ENCODE results near the gene LINGO1.

The LINGO1 gene

DNA sequence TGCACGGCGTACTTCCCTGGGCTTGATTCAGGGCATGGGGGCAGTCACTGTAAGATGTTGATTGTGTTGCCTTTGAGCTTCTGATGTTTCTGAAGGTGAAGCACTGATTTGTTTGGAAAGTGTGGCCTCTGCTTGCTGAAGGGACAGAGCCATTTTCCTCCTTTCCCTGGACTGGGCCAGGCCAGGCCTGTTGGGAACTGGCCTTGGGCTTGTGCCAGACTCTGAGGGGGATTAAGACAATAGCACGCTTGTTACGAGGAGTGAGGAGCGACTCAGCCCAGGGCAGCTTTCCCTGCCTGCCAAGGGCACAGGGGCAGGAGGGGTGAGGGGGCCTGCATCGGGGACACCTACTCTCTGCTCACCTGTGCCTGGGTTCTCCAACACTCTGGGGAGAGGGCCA lies 42.9 kb downstream of the LINGO1 start:
- no peak for DNase-seq

DNA sequence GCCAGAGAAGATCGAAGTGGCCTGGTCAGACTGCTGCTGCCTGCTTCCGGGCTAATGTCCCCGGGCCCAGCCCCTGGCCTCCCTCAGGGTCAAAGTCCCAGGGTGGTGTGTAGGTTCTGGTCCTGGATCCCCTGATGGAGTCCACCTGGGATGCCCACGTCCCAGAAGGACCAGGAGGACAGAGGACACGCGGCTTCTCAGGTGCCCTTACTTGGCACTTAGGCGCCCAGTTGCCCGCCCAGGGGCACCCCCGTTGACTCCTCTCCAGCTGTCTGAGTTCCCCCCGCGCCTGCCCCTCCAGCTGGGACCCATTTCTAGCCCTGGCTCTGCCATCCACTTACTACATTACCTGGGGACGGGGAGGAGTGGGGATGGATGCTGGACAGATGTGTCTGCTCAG lies 44.6 kb downstream of the LINGO1 start:
- no peak for DNase-seq

DNA sequence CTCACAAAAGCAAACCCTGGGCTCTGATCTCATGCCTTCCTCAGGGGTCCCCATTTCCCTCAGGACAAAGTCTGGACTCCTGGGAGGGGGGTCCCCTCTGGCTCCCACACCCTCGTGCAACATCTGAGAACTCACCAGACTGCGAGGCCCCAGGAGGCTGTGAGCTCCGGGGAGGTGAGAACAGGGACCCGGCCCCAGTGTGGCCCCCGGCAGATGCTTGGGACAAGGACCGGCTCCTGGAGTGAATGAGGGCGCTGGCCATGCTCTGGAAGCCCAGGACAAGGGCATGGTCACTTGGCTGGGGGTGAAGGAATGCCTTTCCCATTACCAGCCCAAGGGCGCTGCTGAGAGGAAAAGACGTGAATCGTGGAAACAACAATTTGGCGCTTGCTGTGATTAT lies 48.0 kb downstream of the LINGO1 start:
- DNase-seq = no peak

DNA sequence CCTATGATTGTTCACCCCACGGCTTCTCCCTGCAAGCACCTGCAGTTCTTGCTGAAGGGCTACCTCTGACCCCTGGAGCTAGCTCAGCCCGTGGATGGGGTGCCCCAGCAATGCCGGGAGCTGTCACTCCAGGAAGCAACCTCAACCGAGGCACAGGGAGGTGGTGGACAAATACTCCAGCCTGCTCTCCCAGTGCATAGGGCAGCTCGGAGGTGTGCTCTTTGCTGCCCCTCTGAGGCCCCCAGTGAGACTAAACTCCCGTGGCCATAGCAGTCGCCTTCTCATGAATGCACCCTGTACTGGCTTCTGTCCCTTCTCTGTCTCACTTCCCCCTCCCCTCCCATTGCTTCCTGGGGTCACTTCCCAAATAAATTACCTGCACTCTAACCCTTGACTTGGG lies 48.5 kb downstream of the LINGO1 start:
- no peak for DNase-seq

DNA sequence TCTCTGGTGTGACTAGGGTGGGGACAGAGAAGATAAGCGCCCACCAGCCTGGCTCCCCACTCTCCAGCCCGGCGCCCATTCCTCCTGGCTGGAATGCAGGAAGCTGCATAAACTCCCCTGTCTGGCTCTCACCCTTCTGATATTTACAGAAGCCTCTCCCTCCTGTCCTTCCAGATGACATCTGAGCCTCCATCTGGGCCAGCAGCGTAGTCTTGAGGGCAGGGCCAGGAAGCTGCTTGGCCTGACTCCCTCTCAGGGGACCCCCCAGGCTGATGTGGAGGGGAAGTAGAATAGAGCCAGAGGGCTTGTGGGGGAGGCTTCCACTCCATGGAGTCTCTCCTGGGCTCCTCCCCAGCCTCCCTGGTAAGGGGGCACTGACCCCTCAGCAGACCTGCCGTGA lies 49.9 kb downstream of the LINGO1 start:
- no peak for DNase-seq

DNA sequence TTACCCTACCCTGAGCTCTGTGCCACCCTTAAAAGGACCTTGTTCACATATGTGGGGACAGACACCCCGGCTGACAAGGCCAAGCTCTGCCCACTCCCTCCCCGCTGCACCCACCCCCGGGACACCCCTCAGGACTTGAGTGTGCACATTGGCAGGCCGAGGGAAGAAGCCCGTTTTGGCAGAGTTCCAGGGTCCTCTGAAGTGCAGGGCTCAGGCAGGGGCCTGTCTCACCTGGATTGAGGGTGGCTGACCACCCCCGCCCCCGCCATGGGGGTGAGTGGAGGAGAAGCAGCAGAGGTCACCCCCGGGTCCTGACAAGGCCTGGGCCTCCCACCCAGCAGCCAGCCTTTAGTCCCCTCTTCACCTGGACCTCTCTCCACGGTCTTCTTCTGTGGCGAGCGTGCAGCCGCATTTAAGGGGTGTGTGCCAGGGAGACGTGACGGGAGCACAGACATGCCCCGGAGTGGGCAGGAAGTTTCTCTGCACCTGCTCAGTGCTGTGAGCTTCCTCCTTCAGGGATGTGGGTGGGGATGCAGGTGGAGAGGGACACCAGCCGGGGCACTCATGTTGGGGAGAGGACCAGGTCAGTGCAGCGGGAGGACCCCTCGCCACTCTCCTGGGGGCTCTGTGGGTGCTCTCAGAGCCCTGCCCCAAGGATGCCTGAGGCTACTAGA lies 50.7 kb downstream of the LINGO1 start:
- DNase-seq = no peak

DNA sequence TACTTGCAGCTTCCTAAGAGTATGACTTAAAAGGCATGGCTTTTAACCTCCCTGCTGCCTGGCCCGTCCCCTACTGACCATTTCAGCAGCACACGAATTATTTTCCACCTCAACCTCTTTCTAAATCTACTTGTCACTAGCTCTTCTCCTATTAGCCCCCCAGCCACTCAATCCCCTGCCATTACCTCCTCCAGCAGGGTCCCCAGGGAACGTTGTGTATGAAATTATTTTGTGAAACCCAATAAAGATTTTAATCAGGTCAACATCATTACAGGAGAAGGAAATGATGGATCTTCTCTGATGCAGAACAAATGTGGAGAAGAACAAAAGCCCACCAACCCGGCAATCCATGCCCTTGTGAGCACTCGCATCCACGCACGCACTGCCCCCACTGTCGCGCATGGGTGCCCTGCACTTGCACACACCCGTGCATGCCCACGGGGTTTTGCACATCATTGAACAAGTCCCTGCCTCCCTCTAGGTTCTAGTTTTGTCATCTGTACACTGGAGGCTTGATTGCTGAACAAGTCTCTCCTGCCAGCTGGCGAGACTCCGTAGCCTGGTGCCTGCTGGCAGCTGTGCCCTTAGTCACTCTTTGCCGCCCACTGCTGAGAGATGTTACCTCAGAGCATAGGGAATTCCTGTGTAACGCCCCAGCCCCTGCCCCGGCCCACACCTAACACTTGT lies 51.6 kb downstream of the LINGO1 start:
- DNase-seq = no peak

DNA sequence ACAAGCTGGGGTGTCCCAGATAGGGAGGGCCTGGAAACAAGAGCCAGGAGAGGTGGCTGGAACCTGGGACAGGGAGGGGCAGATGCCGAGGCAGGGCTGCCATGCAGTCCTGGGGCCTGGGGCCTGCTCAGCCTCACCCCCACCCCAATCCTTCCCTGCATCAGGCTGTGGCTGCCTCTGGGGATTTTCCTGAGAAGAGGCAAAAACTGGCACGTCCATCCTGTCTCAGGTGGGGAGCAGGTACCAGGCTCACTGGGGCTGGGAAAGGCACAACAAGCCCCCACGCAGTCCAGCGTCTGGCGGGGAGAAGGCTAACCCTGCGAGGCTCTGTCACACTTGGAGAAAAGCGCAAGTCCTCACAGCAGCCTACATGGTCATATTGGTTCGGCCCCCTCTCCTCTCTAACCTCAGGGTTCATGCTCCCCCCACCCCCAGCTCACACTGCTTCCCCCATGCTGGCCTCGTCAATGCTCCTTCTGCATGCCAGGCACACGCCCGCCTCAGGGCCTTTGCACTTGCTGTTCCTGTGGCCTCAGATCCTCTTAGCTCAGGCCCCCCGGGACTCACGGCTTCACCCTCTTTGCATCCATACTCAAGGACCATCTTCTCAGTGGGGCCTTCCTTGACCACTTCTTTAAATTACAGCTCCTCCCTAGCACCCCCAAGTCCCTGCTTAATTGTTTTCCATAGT lies 53.1 kb downstream of the LINGO1 start:
- no peak for DNase-seq

DNA sequence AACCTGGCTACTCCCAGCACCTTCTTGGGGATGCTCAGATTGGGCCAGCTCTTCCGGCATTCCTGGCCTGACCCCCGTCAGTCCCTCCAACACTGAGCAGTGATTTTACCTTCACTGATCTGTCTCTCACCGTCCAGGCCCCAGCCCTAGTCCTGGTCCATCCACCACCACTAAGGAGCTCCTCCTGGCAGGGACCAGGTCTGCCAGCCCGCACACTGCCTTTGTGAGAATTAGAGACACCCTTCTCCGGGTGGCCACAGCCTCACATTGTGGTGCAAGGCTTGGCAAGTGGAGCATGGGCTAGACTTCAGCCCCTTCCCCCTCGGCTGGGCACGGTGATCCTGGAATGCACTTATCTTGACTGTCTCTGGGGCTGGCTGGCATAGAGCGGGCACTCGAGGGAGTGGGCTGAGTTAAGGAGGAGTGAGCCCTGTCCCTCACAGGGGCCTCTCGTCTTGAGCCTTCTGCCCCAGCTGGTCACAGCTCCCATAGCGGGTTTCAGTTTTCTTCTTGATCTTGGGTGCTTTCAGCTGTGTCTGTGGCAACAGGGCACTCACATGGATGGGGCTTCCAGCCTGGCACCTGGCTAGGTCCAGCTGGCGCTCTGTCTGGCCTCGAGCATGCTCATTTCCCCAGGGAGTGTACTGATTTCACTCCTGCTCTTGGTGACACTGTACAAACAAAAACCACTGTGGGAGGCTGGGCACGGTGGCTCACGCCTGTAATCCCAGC lies 53.9 kb downstream of the LINGO1 start:
- DNase-seq = no peak

DNA sequence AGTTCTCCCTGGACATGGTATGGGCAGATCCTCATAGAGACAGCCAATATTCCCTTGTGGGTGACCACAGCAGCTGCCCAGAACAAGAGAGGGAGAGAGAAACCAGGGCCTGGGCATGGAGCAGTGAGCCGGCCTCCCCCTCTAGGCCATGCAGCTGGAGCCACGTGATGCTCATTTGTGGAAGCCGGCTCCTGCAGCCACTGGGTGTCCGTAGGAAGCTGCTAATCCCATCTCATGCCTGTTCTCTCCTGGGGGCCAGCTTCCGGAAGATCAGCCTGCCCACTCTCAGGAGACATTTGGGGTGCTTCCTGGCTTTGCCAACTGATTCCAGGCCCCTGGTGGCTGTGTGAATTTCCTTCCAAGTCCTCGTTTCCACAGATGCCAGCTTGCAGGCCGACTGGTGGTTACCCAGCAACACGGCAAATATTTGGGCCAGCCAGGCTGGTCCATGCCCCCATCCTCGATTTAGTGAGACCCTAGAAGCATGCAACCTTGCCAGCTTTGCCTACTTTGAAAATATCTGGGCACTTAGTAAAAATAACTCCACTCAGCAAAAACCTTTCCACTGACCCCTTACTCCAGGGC lies 55.3 kb downstream of the LINGO1 start:
- no peak for DNase-seq

DNA sequence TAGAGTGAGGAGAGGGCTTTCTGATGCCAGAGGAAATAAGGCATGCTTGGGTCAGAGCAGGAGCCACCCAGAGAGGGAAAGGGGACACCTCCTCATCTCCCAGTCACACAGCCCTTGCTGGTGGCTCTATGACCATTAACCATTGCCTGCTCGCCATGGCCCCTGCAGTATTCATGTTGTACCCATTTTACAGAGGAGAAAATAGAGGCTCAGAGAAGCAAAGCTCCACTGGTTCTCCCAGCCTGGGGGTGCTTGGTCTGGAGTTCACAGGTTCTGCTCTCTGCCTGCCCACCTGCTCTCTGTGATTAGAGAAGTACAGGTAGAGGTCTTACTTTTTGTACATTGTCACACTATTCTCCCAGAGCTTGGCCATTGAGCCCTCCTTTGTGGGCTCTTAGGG lies 56.2 kb downstream of the LINGO1 start:
- no peak for DNase-seq

DNA sequence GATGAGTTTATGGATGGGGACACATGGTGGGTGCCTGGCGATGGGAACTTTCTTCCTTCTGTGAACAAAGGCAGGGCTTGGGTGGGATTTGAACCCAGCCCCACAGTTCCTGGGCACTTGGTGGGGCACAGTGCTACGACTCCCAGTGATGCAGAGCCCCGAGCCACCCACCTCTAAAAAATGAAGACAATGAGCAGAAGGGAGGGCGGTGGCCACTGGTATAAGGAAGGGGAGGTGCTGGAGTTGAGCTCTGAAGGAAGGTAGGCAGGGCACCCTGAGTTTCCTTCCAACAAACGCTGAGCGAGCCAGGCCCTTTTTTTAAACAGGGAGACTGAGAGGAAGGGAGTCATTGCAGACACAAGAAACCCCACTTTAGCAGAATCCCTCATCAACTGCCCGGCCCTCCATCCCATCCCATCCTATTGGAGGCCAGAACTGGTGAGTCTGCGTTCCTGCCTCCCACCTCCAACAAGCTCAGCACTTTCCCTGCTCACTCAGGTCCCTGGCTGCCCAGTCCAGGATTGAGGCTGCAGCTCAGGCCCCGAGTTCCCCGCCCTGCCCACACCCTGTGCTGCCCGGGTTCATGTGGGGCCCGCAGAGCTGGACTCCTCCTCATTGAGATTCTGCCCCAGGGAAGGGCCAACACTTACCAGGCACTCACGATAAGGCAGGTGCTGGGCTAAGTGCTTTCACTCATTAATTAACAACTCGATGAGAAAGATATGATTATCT lies 57.3 kb downstream of the LINGO1 start:
- no peak for DNase-seq

DNA sequence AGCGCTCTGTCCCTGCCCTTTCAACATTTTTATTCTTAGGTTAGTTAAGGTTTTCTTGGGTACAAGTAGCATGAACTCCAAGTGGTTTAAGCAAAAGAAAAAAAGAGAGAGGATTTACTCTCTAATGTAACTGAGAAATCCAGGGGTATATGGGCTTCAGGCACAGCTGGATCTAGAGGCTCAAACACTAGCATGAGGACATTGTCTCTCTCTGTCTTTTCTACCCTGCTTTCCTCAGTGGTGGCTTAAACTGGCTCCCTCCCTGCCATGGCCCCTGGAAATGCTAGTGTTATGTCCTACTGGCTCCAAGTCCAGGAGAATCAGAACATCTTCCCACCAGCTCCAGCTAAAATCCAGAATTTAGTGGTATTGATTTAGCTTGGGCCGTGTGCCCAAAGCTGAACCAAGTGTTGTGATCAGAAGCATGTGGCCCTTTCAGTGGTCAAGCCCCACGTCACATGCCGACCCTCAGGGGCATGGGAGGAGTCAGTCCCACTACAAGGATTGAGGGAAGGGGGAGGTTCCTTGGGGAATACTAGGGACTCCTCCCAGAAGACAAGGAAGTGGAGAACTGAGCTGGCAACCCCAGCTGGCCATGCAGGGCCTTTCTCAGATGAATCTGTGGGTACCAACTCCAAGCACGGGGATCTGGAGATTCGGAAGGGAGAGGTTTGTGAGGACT lies 58.0 kb downstream of the LINGO1 start:
- DNase-seq = no peak

DNA sequence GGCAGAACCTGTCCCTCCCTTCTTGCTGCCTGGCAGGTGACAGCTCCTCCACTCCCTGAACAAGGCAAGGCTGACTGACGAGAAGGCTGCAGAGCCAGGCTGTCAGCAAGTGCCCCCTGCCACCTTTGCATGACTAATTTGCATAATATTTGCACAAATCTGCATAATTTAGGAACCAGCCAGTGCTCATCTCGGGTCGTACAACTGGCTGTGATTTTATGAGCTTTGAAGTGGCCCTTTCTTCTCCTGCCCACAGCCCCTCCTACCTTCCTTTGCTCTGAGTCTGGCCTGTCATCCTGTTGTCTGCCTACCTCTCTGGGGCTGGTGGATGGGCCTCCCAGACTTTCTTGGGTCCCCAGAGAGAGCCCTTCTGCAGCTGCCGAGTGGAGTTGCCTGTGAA lies 58.9 kb downstream of the LINGO1 start:
- no peak for DNase-seq

DNA sequence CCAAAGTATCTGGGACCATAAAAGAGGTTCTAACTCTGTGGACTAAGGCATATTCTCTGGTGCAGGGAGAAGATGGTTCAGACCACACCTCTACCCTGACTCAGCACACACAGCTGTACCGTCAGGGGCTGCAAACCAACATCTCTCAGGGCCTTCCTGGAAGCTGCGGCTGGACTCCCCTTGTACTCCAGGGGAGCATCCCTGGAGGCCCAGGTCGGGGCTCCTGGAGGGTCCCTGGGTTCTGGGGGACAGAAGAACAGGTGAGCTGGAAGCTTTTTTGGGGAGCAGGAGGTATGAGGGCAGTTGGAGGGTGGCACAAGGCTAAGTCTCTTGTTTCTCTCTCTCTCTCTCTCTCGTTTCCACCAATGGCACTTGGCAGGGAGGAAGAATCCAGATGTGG lies 60.5 kb downstream of the LINGO1 start:
- DNase-seq = no peak

DNA sequence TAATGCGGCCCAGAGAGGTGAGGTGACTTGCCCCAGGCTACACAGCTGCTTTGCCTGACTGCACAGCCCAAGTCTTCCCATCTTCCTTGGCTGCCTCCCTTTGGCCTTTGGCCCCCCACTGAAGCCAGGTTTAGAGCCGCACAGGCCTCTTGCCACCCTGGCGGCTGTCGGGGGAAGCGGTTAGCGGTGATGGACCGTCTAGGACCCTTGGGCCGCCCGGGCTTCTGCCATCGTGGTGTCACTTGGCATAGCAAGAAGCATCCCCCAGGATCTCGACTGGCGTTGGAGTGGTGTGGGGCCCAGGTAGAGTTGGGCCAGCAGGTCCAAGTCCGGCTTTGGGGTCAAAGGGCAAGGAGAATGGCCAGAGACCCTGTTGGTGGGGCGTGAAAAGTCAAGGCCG lies 61.0 kb downstream of the LINGO1 start:
- no peak for DNase-seq

DNA sequence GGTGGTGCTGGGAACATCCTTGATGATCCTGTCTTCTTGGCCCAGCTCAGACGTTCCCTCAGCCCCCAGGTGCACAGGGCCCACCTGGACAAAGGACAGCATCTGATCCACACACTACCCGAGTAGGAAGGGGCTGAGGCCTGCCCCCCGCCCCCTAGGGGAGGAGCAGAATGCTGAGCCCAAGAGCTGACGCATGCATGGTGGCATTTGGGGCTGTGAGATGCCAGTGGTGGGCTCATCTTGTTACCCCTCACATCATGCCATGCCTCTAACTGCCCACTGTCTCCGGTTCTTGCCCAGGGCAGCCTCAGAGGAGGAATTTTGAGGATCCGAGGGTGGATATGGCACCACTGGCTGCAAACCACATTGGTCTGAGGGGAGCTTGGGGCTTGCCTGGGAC lies 61.5 kb downstream of the LINGO1 start:
- DNase-seq = no peak

DNA sequence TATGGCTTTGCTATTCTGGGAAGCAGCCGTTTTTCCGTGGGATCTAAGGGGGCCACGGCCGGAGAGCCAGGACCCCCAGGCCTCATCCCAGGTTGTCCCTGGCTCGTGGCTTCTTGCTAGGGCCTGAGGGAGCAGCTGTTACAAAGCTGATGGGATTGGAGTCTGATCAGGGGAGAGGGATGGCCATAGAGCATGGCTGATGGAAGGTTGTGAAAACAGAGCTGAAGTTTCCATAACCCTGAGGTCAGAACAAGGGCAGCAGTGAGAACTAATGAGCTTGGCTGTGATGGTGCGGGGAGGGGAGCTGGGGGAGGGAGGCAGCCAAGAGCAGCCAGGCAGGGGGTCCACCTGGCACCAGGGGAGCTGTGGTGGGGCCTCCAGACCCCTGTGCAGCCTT lies 63.0 kb downstream of the LINGO1 start:
- no peak for DNase-seq

DNA sequence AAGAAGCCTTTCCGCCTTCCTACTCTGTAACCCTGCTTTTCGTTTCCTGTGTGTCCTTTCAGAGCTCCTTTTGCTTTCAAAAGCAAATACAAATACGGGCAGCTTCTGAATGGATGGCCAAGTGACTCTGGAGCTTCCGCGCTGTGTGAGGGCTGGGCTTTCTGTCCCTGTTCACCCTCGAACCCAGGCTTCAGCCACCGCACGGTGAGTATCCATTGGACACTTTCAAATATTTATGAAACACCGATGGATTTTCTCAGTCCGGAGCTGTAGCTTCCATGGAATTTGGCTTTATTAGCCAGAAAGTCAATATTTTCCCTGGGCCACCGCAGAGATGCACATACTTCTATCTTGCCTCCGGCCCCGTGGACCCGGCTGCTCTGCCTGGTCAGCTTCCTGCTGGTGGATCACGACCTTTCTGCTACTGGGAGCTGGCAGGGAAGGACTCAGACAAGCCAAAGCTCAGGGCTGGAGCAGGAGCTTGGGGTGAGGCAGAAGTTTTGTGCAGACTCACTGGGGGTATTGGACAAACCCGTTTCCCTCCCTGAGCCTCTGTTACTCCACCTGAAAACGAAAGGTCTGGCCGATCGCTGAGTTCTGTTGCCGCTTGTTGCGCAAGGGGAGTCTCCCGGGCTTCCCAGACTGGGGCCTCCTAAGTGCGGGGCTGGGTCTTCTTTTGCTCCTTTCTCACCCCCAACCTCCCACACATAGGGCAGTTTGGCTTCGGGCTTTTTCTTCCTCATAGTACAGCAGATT lies 63.6 kb downstream of the LINGO1 start:
- DNase-seq = no peak

DNA sequence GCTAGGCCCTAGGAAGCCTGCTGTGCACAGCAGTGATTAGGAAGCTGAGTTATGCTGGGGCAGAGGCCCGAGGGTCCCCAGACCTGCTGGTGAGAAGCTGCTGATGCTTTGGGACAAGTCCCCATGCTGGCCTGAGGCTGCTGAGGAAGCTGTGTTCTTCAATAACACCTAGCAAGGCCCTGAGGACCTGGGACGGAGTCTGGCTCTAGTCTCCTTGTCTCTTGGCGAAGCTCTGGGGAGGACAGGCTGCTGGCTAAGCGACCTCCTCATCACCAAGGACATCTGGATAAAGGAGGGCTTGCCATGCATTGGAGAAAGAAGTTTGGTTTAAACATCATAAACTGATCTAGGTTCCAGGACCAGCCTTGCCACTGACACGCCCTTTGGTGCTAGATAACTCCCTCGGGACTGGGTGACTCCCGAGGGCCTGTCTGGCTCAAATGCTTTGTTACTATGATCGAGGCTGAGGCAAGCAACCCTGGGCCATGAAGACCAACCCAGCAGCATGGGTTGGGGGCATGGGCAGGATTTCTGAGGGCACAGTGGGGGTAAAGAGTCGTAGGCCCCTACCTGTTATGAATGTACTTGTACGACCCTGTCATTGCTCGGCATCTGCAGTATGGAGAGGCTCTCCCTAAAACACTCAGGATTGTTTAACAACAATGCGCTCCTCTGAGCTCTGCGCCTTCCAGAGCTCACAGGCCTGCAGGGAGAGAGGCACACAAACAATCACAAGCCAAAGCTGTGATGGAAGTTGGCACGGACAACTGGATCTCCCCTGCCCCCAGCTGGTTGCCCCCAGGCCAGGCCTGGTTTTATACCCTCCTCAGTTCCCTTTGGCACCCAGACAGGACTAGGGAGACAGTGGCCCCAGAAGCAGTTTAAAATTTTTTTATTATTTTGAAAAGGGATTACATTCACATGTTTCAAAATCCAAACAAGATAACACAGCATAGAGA lies 64.4 kb downstream of the LINGO1 start:
- no peak for DNase-seq

Measured in bone marrow (tissue), 2 donors.